NB4 (cell line): ENCODE data around the gene MRO.

Experiments used
- DNase-seq: peaks from one replicate; pipeline ENCODE4 v3.0.0; 2010; ENCODE audit warnings: low read depth
- H3K4me3 ChIP-seq: one replicate; pipeline ENCODE4 v1.5.1; 2011; ENCODE audit warnings: mild to moderate bottlenecking, low read depth, low read length, moderate library complexity
- MYC ChIP-seq: IDR thresholded peaks from 2 replicates; pipeline ENCODE4 v1.6.1; 2011; ENCODE audit warnings: low read depth, low read length
- POLR2A ChIP-seq: IDR thresholded peaks from 2 replicates; pipeline ENCODE4 v1.6.1; 2011; ENCODE audit warnings: mild to moderate bottlenecking; ENCODE audit not compliant: insufficient read length; ENCODE audit errors: extremely low read depth
- TF ChIP-seq, protein P1 (sequence below): IDR thresholded peaks from one replicate; pipeline ENCODE4 v1.5.1; 2012; ENCODE audit warnings: low read depth, low read length
- TF ChIP-seq, protein P2 (sequence below): IDR thresholded peaks from 2 replicates; pipeline ENCODE4 v1.6.1; 2011; ENCODE audit warnings: low read depth, low read length

MRO gene

DNA sequence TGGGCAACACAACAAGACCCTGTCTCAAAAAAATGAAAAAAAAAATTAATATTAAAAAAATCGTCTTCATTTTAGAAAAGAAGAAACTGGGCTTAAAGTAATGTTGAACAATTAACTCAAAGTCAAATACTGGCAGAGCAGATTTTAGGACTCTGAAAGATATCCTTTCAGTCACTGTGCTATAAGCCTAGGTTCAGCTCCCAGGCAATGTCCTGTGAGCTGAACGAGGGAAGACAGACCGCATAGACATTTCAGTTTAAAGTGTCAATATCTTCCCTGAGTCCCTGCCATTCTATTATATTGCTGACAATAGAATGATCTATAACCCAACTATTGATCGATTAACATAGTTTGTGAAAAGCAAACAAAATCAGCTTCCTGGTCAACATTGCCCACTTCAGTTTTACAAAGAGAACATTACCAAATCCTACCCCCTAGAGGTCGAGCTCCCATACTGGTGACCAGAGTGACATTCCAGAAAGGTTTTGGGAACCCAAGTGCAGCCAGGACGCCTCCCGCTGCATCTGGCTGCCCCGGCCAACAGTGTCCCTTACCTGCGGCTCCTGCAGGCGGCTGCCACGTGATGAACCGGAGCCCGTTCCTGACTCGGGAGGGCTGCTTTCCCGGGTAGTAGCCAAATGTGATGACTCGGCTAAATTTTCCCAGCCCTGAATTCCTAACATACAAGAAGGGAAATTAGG is 639 bp downstream of the MRO start:
- H3K4me3 ChIP-seq = peak overlapping the region; percentile 46
- peak; percentile 9 for DNase-seq
- no peak for TF ChIP-seq MYC

DNA sequence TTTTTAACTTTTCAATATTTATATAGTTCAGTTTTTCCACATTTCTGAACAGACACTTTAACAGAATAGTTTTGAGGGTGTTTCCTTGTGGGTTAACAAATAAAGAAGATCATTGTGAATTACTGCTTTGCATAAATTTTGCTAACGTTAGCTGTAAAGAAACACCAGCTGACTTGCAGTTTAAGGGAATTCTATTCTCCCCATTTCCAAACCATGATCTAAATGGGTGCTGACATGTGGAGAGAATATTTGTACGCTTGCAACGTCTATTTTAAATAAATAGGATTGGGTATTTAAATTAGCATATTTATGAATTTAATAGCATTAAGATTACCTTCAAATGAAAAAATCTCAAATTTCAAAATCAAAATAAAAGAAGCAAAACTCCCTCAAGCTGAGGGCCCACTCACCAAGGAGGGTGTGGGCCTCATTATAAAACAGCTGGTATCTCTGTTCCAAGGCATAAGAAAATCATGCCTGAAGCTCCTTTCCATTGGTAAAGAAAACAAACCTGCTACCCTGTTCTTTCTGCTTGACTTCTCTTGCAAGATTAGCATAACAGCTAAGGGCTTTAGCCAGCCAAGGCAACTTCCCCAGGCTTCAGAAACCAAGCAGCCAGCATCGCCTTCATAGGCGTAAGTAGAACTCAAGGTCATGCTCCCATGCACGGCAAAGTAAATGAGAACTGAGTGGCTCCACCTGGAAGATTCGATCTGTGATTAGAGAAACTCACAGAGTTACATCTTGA is 3.2 kb downstream of the MRO start:
- DNase-seq = no peak
- TF ChIP-seq MYC (no peak), POLR2A (no peak)
- TF ChIP-seq, protein P1, sequence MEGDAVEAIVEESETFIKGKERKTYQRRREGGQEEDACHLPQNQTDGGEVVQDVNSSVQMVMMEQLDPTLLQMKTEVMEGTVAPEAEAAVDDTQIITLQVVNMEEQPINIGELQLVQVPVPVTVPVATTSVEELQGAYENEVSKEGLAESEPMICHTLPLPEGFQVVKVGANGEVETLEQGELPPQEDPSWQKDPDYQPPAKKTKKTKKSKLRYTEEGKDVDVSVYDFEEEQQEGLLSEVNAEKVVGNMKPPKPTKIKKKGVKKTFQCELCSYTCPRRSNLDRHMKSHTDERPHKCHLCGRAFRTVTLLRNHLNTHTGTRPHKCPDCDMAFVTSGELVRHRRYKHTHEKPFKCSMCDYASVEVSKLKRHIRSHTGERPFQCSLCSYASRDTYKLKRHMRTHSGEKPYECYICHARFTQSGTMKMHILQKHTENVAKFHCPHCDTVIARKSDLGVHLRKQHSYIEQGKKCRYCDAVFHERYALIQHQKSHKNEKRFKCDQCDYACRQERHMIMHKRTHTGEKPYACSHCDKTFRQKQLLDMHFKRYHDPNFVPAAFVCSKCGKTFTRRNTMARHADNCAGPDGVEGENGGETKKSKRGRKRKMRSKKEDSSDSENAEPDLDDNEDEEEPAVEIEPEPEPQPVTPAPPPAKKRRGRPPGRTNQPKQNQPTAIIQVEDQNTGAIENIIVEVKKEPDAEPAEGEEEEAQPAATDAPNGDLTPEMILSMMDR = no peak
- TF ChIP-seq, protein P2, sequence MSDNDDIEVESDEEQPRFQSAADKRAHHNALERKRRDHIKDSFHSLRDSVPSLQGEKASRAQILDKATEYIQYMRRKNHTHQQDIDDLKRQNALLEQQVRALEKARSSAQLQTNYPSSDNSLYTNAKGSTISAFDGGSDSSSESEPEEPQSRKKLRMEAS = no peak
- H3K4me3 ChIP-seq = no peak overlapping the region

DNA sequence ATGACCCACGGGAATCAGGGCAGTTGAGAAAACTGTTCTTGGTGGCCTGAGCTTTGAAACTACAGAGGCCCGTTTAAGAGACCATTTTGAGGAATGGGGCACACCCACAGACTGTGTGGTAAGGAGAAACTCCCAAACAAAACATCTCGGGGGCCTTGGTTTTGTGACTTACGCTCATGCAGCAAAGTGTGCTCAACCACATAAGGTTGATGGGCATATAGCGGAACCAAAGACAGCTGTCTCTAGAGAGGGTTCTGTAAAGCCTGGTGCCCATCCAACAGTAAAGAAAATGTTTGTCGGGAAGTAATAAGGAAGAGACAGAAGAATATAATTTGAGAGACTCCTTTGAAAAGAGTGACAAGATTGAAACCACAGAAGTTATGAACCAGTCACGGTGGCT is 5.4 kb downstream of the MRO start:
- H3K4me3 ChIP-seq = no peak overlapping the region
- TF ChIP-seq POLR2A (no peak), MYC (no peak)
- TF ChIP-seq, protein P2 = no peak
- TF ChIP-seq, protein P1 = no peak
- no peak for DNase-seq

DNA sequence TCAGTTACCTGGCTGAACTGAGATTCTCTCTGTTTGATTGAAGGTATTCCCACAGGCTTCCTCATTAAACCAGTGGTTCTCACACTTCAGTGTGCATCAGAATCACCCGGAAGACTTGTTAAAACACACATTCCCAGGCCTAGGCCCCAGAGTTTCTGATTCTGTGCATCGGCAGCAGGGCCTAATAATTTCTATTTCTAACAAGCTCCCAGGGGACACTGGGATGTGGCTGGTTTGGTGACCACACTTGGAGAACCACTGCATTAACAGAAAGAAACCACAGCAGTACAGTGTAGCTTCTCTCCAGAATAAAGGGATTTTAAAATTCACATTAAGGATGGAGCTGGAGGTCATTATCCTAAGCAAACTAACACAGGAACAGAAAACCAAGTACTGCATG is 6.5 kb downstream of the MRO start:
- DNase-seq = no peak
- H3K4me3 ChIP-seq = no peak overlapping the region
- TF ChIP-seq, protein P1 = no peak
- TF ChIP-seq POLR2A = no peak
- TF ChIP-seq, protein P2 = no peak
- TF ChIP-seq MYC = no peak

DNA sequence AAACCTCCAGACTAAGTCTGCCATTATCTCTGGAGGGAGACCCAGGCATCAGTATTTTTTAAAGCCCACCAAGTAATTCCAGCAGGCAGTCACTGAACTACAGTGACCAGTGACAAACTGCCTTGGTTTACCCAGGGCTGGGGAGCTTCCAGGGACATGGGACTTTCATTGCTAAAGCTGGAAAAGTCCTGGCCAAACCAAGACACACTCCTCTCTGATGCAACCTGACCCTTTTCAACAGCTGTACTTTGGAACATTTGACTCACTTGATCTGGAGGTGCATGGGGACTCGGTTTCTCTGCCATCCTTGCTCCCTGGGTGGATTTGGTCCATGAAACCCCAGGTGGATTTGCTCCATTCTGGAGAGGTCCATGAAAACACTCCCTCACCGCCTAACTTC is 7.0 kb downstream of the MRO start:
- no peak for DNase-seq
- H3K4me3 ChIP-seq = no peak overlapping the region
- TF ChIP-seq POLR2A (no peak), MYC (no peak)
- TF ChIP-seq, protein P2 = no peak
- TF ChIP-seq, protein P1 = no peak

DNA sequence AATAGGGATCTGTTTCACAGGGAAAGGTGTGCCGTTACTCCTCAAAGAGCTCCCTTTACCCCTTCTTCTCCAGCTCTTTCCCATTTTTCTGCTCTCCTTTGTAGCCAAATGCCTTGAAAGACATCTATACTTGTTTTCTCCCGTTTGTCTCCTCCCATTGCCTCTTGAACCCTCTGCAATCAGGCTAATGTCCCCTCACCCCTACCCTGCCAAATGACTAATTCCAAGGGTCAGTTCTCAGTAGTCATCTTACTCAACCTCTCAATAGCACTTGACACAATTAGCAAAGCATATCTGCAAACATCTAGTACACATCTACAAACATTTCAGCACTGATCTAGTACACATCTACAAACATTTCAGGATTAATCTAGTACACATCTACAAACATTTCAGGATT is 12.6 kb downstream of the MRO start:
- TF ChIP-seq, protein P1 = no peak
- TF ChIP-seq, protein P2 = no peak
- TF ChIP-seq MYC = no peak
- TF ChIP-seq POLR2A = no peak
- H3K4me3 ChIP-seq = no peak overlapping the region
- no peak for DNase-seq
